ENCODE data around the gene DIAPH2.

The DIAPH2 gene

GRCh38 chrX:97315939-97316338, 631.3 kb downstream of the DIAPH2 start:
- DNase-seq, result no peak

DNA sequence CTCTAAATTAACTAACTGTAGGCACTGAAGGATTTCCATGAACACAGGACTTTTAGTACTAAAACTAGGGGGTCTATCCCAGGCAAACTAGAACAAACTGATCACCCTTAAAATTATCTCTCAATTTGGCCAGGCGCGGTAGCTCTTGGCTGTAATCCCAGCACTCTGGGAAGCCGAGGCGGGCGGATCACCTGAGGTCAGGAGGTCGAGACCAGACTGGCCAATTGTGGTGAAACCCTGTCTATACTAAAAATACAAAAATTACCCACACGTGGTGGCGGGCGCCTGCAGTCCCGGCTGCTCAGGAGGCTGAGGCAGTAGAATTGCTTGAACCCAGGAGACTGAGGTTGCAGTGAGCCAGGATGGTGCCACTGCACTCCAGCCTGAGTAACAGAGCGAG, 635.7 kb downstream of the DIAPH2 start:
- DNase-seq, result no peak

- no peak for DNase-seq
Measured at GRCh38 chrX:97322401-97322800, 637.8 kb downstream of the DIAPH2 start.

- no peak for DNase-seq
Measured at GRCh38 chrX:97326456-97326855, 641.8 kb downstream of the DIAPH2 start.

GRCh38 chrX:97328853-97329390, 644.3 kb downstream of the DIAPH2 start:
- DNase-seq, result no peak

GRCh38 chrX:97330151-97330550, 645.5 kb downstream of the DIAPH2 start:
- DNase-seq, result no peak

DNA sequence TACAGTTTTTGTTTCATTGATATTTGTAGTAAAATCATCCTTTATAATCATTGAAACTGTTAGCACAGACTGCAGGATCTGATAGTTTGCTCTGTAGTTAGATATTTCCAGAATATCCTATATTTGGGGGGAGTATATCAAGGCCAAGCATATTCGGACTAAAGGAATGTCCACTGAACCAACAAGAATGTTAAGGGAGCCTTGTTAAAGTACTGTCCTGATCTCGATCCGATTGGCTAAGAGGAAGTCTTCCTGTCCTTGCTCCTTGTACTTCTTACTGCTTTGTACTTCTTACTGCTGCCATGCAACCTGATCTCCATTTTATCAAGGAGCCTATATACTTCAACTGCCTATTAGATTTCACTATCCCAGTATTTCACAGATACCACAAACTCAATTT, 648.3 kb downstream of the DIAPH2 start:
- no peak for DNase-seq

- DNase-seq, result no peak
Measured at GRCh38 chrX:97334850-97335249, 650.2 kb downstream of the DIAPH2 start.

DNA sequence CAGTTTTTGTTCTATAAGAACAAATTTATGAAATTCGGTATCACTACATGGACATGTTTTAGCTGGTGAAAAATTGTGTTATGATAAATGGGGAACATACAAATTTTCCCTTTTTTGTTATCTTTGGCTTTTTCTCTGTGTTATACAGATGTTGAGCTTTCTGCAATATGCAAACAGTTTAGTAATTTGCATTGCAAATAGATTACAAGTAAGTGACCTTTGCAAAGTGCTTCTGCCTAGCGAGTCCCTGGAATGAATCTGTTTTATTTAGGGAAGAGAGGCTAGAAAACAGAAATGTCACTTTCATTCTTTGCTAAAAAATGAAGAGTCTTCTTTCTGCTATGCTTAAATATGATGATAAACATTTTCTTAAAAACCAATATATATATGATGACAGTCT, 660.1 kb downstream of the DIAPH2 start:
- DNase-seq, result no peak

- no peak for DNase-seq
Measured at GRCh38 chrX:97358941-97359340, 674.3 kb downstream of the DIAPH2 start.

GRCh38 chrX:97363843-97364242, 679.2 kb downstream of the DIAPH2 start:
- DNase-seq, result no peak

DNA sequence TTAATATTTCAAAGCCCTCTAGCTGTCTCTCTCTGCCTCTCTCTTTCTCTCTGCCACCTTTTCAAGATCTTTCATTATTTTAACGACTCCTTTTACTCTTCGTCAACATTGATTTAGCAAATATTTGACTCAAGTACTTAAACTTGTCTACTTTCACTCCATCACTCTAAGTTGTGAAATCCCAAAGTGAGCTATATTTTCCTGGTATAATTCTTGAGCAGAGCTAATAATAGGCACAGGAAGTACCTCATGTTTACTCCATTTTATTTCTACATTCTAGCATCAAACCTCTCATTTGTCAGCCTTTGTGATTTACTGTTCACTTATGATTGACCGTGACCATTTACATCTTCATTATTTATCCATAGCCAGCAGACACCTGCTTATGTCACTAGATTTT, 681.6 kb downstream of the DIAPH2 start:
- DNase-seq, result no peak

DNA sequence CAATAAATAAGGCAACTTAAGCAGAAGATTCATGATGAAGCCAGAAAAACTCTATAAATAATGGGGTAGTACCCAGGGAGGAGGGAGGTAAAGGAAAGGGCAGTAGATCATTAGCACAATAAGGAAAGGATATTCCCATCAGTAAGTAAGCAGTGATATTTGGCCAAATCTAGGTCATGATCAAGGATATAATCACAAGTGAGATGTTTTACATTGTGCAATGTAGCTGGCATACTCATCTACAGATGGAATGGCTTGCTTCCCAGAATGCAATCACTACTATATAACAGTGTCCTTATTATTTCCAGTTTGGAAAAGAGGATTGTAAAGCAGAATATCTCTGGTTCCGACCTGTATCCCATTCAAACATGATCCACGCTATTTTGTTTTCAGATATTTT, 682.5 kb downstream of the DIAPH2 start:
- DNase-seq, result no peak

- no peak for DNase-seq
Measured at GRCh38 chrX:97369947-97370346, 685.3 kb downstream of the DIAPH2 start.

GRCh38 chrX:97372001-97372766, 687.5 kb downstream of the DIAPH2 start:
- no peak for DNase-seq

DNA sequence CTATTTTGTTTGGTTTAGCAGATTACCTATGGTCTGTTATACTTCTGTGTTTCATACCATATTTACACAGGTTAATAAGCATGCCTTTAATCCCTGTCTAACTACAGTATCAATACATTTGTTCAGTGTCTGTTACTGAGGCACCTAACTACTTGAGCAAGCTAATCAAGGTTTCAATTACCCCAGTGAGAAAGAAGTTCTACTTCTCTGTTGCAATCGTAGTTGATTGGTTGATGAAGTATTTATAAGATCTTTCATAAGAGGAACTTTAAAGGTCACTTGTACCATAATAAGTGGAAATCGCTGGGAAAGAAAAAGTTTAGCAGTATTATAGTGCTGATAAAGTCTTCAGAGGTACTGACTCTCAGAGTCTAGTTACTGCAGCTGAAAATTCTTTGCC, 689.6 kb downstream of the DIAPH2 start:
- no peak for DNase-seq

GRCh38 chrX:97380200-97380599, 695.6 kb downstream of the DIAPH2 start:
- no peak for DNase-seq

- DNase-seq, result no peak
Measured at GRCh38 chrX:97384685-97385084, 700.0 kb downstream of the DIAPH2 start.

DNA sequence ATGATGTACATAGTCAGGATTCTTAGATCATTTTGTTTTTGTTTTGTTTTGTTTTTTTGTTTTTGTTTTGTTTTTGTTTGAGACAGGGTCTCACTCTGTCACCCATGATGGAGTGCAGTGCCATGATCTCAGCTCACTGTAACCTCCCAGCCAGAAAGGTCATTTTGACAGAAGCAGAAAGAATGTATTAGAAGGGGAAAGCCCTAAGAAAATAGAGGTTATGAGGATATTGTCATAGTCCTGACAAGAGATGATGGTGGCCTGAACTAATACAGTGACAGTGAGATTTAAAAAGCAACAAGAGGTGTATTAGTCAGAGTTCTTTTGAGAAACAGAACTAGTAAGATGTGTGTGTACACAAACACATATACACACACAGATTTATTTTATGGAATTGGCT, 702.4 kb downstream of the DIAPH2 start:
- DNase-seq, result no peak

GRCh38 chrX:97389761-97390192, 705.1 kb downstream of the DIAPH2 start:
- no peak for DNase-seq

DNA sequence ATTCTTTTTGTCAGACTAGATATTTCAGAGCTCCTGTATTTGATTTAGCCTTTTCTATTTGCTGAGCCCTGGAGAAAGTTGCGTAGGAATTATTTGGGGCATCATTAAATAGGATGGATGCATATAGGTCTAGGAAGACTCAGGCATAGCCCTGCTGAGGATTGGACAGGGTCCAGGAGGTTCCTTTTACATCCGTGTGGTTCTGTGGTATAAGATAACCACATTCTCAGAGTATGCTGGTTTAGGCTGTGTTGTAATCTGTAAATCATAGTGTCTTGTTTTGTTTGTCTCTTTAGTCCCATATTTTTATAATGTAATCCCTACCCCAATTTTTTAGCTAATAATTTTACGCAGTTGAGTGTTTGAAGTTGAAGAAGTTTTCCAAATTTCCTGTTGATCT, 712.7 kb downstream of the DIAPH2 start:
- no peak for DNase-seq

DNA sequence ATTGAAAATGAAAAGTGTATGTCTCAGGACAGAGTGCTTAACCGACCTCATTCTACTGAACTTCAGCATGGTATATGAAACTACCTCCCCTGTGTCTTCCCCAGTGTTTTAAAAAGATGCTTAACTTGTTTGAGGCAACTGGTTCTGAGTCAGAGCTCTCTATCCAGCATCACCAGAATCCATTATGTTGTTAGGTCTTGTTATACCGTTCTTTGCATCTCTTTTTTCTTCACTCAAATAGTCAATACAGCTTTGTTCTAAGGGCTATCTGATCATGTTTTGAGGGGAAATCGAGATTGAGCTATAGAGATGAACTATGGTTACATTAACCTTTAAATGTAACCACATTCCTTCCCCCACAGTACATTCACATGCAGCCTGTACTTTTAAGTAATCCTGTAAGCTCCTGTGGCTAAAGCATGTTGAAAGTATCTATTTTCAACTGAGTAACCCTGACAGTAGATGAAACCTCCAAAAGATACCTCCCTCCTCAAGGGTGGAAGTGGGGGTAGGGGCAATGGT, 713.4 kb downstream of the DIAPH2 start:
- DNase-seq, result no peak

DNA sequence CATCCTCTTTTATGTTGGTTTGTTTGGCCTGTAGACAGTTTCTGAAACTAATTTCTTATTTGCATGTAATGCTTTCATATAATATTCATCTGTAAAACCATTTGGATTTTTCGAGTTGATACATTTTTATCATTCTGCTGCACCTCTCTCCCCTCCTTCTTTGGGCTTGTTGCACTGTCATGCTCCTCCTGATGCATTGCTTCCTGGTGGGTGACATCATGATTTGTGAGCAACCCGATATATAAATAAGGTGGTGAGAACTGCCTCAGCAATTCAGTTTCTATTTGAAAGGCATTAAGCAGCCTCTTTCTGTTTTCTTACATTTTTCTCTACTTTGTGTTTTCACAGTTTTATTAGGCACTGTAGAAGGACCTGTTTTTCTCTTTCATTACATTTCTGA, 714.8 kb downstream of the DIAPH2 start:
- DNase-seq, result no peak

DNA sequence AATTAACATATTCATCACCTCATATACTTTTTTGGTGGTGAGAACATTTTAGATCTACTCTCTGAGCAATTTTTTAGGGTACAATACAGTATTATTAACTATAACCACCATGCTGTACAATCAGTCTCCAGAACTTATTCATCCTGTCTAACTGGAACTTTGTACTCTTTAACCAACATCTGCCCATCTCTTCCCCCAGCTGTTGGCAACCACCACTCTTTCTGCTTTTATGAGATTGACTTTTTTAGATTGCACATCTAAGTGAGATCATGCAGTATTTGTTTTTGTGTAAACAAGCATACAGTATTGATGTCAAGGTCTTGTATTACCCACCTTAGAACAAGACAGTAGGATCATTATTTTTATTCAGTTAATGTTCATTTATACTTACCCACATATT, 715.9 kb downstream of the DIAPH2 start:
- DNase-seq, result no peak

DNA sequence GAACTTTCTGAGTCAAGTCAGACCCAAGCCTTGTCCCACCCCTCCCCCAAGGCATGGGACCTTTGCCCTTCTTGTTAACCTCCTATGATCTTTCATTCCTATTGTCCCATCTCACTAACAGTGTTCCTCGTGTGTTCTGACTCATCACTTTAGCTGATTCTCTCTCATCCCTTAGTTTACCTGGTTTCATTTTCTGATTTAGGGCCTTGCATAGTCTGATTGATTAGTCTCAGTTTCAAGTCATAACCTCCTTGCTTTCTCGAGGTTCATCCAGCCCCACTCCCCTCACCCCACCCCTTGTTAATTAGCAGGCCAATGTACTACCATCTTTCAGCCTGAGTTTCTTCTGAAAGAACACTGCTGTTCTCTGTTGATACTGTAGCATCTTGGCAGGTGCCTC, 716.5 kb downstream of the DIAPH2 start:
- DNase-seq, result no peak

Measured in activated gamma-delta T cell treated with Interleukin-2 at 50 U/mL for 16 hours (primary cell).